Psoas muscle (tissue), 8 donors: ENCODE results near the gene CRY2. TPM values are rescaled to one million over a fixed set of nuclear protein-coding genes. Genes with fewer than 3 reads are reported as not detected.

Experiments used
- ATAC-seq, 4 donors: fragments of 200-7000 bp; cut with Tn5 transposase; one replicate each; pipeline ENCODE4 v1.9.1; 2020; ENCODE audit warnings: moderate library complexity in 3 of 4, mild to moderate bottlenecking in 2 of 4
- DNase-seq, 2 donors: peaks; one replicate each; pipeline ENCODE4 v3.0.0-alpha.2; 2020
- H3K27ac ChIP-seq: fragments of 200-600 bp; one replicate; pipeline ENCODE4 v1.8.0; 2022
- H3K27me3 ChIP-seq, 3 donors: fragments of 200-600 bp in 1 of 3; one replicate each; pipeline versions ENCODE4 v1.6.1 to v1.8.0; 2013 to 2022; ENCODE audit warnings: low read length in 2 of 3, mild to moderate bottlenecking in 2 of 3, moderate library complexity in 1 of 3; ENCODE audit not compliant: insufficient read depth in 3 of 3
- H3K36me3 ChIP-seq, 2 donors: fragments of 200-600 bp in 1 of 2; one replicate each; pipeline versions ENCODE4 v1.6.1 to v1.8.0; 2013 to 2022; ENCODE audit warnings: low read depth in 1 of 2, mild to moderate bottlenecking in 1 of 2, moderate library complexity in 1 of 2; ENCODE audit not compliant: insufficient read depth in 1 of 2
- H3K4me1 ChIP-seq: fragments of 200-600 bp; one replicate; pipeline ENCODE4 v1.8.0; 2022
- H3K4me3 ChIP-seq: fragments of 200-600 bp; one replicate; pipeline ENCODE4 v1.8.0; 2022; ENCODE audit warnings: mild to moderate bottlenecking
- H3K9me3 ChIP-seq: fragments of 200-600 bp; one replicate; pipeline ENCODE4 v1.8.0; 2022
- CTCF ChIP-seq: fragments of 200-600 bp; IDR thresholded peaks from one replicate; pipeline ENCODE4 v1.8.0; 2022; ENCODE audit warnings: antibody characterized with exemption
- WGBS, 3 donors: extraction: QIAGEN DNeasy Blood & Tissue Kit; methylation state at CpG; one replicate each; pipeline versions ENCODE4 v1.1.6 to v1.1.7; 2013; 5-methylcytosine and 5-hydroxymethylcytosine counted together
- intact Hi-C, 2 donors: fragments of 100-400 bp; cut with DNase I; formaldehyde crosslinking; loops; one replicate each; pipeline versions ENCODE4 v1.11.0 to v1.14.2; 2022
- polyA plus RNA-seq, 3 donors: library from polyadenylated mRNA; stranded (reverse); fragments of 200-250 nt; gene quantifications; one replicate each; pipeline ENCODE4 v1.2.3, GENCODE V29; 2013
- total RNA-seq, 4 donors: library from RNA; stranded (reverse); fragmentation: NEBNext Ultra II Directional in 2 of 4; extraction: Animal tissue kit (Norgen Biotek cat#: 25700) in 2 of 4; gene quantifications; one replicate each; pipeline versions ENCODE4 v1.2.1 to v1.2.4, GENCODE V29; 2021 to 2023
- donor health status: healthy with polysubstance abuse.
- donor health status: DM: no; HTN: no; CAD: no; lungs with moderate emphysema.
- donor health status: Bipolar disorder and iron deficiency.
- donor health status: healthy.
- donor health status: DM: yes; HTN: yes; CAD: no.
- donor health status: DM: no; HTN: no; CAD: no.
- donor health status: DM: no; HTN: no; CAD: no.
- donor health status: DM: yes; HTN: yes; CAD: no.

The CRY2 gene
- total and polyA plus RNA-seq, 7 donors = 15.4 to 64.5 (median 30.7) TPM

GRCh38 chr11:45900916-45901617 is 53.8 kb downstream of the CRY2 start:
- 11 to 15% (median 15%) methylated on average over 8 of the region's 8 CpGs for WGBS, 3 donors
- no peak for ATAC-seq
- Histone ChIP-seq H3K27ac (no peak overlapping the region), H3K4me1 (peaks cover 7% of the 10 kb centered on the region), H3K9me3 (no peaks in the 10 kb centered on the region), H3K4me3 (peak overlapping the region; percentile 69), H3K36me3 (no peaks in the 10 kb centered on the region), H3K27me3 (peaks cover 0 to 38% (median 13%) of the 10 kb centered on the region in 3 donors)
- DNase-seq = no peak
- intact Hi-C loops = no loop called here
- TF ChIP-seq CTCF = no peak

DNA sequence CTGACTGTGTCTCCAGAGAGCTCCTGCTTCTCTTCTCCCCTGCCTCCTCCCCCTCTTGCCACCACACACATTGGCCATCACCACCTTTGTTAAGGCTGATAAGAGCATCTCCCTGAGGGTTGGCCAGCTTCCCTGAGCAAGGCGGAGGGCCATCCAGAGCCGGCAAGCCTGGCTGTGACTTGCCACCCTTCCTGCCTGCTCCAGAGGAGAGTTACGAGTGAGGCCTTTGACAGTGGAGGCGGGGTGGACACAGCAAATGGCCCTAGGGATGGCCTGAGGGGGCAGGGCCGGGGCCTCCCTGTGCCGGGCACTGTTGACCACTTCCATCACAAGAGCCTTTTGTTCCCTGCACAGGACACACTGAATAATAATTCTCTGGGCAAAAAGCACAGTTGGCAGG is 54.4 kb downstream of the CRY2 start:
- no peak for TF ChIP-seq CTCF
- DNase-seq (no peak), ATAC-seq (no peak)
- peaks cover 0 to 35% (median 13%) of the 10 kb centered on the region in 3 donors for H3K27me3 ChIP-seq
- H3K4me1 ChIP-seq = peaks cover 2% of the 10 kb centered on the region
- no peaks in the 10 kb centered on the region for H3K36me3 ChIP-seq
- no peaks in the 10 kb centered on the region for H3K9me3 ChIP-seq
- 70 to 82% (median 71%) methylated on average over 6 of the region's 6 CpGs for WGBS, 3 donors
- intact Hi-C loops = no loop called here
- H3K27ac ChIP-seq = no peak overlapping the region
- no peak overlapping the region for H3K4me3 ChIP-seq

DNA sequence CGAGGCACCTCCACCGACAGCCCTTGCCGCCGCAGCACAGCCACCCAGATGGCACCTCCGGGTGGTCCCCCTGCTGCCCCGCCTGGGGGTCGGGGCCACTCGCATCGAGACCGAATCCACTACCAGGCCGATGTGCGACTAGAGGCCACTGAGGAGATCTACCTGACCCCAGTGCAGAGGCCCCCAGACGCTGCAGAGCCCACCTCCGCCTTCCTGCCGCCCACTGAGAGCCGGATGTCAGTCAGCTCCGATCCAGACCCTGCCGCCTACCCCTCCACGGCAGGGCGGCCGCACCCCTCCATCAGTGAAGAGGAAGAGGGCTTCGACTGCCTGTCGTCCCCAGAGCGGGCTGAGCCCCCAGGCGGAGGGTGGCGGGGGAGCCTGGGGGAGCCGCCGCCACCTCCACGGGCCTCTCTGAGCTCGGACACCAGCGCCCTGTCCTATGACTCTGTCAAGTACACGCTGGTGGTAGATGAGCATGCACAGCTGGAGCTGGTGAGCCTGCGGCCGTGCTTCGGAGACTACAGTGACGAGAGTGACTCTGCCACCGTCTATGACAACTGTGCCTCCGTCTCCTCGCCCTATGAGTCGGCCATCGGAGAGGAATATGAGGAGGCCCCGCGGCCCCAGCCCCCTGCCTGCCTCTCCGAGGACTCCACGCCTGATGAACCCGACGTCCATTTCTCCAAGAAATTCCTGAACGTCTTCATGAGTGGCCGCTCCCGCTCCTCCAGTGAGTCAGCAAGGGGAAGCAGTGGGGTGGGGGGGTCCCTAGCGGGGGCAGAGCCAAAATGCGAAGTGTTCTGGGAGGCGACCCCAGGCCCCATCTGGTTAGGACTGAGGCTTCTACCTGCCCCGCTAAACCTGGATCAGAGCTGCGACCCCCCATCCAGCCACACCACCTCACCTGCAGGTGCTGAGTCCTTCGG is 55.4 kb downstream of the CRY2 start:
- no peaks in the 10 kb centered on the region for H3K9me3 ChIP-seq
- H3K27ac ChIP-seq = no peak overlapping the region
- TF ChIP-seq CTCF = no peak
- intact Hi-C loops = no loop called here
- H3K36me3 ChIP-seq = no peaks in the 10 kb centered on the region
- WGBS, 3 donors = 90 to 92% (median 91%) methylated on average over 53 to 56 of the region's 56 CpGs
- DNase-seq (no peak), ATAC-seq (no peak)
- H3K4me1 ChIP-seq = no peaks in the 10 kb centered on the region
- H3K27me3 ChIP-seq = peaks cover 0 to 29% (median 11%) of the 10 kb centered on the region in 3 donors
- no peak overlapping the region for H3K4me3 ChIP-seq

GRCh38 chr11:45904309-45904915 is 57.1 kb downstream of the CRY2 start:
- Histone ChIP-seq H3K27me3 (peaks cover 0 to 13% (median 3%) of the 10 kb centered on the region in 3 donors), H3K36me3 (peaks cover 0 to 4% of the 10 kb centered on the region in 2 donors), H3K4me3 (no peak overlapping the region), H3K9me3 (no peaks in the 10 kb centered on the region), H3K27ac (no peak overlapping the region), H3K4me1 (no peaks in the 10 kb centered on the region)
- no peak for TF ChIP-seq CTCF
- 75 to 83% (median 76%) methylated on average over 15 of the region's 15 CpGs for WGBS, 3 donors
- DNase-seq (no peak), ATAC-seq (no peak)
- intact Hi-C loops = no loop called here
